Measurements from ENCODE around the gene PRDM5. TPM values are rescaled to one million over a fixed set of nuclear protein-coding genes. Genes with fewer than 3 reads are reported as not detected.

The PRDM5 gene
- total and polyA plus RNA-seq, 2 of the 13 experiments (the other 11 are each of a cell fraction or from before 2014, with no cell fraction given), result not detected

- H3K4me1 ChIP-seq (ENCODE audit: insufficient read depth, low read length), result no peaks in the 10 kb centered on the region
- H3K79me2 ChIP-seq (ENCODE audit: insufficient read depth, low read length), result no peaks in the 10 kb centered on the region
- intact Hi-C loops (cut with micrococcal nuclease; ENCODE audit: unreplicated experiment) (no loop called here), in situ Hi-C loops (cut with HindIII; ENCODE audit: extremely low pct_ligation_motif_present, low pct_unique_long_range_greater_than_20kb) (no loop called here)
- no peaks in the 10 kb centered on the region for H3K9me3 ChIP-seq (ENCODE audit: low read length)
- H3K9ac ChIP-seq (ENCODE audit: insufficient read depth, low read depth, low read length), result no peak overlapping the region
- FAIRE-seq (no peak), DNase-seq (ENCODE audit: low spot score) (no peak), ATAC-seq (no peak)
- H3K27ac ChIP-seq (ENCODE audit: extremely low read length, insufficient read depth, low read length), result no peak overlapping the region
- CTCF ChIA-PET (ENCODE audit: low intra/inter-chr PET ratio, low total read pairs), result no interaction called here
- no peaks in the 10 kb centered on the region for H3K27me3 ChIP-seq (ENCODE audit: control insufficient read depth in 1 of 2, insufficient read depth in 2 of 2, low read length in 2 of 2)
- no peak overlapping the region for H3K4me2 ChIP-seq (ENCODE audit: low read depth, low read length)
- WGBS (ENCODE audit: low lambda C conversion rate), result 12% methylated on average over 3 of the region's 3 CpGs
- no TSS peak for BruUV-seq (replicated peaks)
- H4K20me1 ChIP-seq (ENCODE audit: insufficient read depth, low read length), result no peaks in the 10 kb centered on the region
- POLR2A ChIA-PET, result no interaction called here
- H3K36me3 ChIP-seq (replicated peaks in 1 of 2; ENCODE audit: control insufficient read depth in 1 of 2, insufficient read depth in 2 of 2, low read length in 2 of 2), result no peaks in the 10 kb centered on the region
- H3K4me3 ChIP-seq (replicated peaks in 1 of 3; ENCODE audit: insufficient read depth in 1 of 3, low read depth in 2 of 3, low read length in 3 of 3), result no peak overlapping the region
- no peak overlapping the region for H2AFZ ChIP-seq (ENCODE audit: low read length)
- no peak for TF ChIP-seq ZNF383 (CRISPR knock-in tag; IDR thresholded peaks at IDR 0.05; ENCODE audit: borderline replicate concordance)
- TF ChIP-seq GABPB1 (CRISPR knock-in tag; IDR thresholded peaks at IDR 0.05), result no peak
- no peak for TF ChIP-seq PHF20 (CRISPR knock-in tag; IDR thresholded peaks at IDR 0.05)
- TF ChIP-seq ZNF550 (CRISPR knock-in tag; IDR thresholded peaks at IDR 0.05; ENCODE audit: borderline replicate concordance), result no peak
- no peak for TF ChIP-seq ZMYM2 (CRISPR knock-in tag; IDR thresholded peaks at IDR 0.05)
- TF ChIP-seq ZBTB10 (CRISPR knock-in tag; IDR thresholded peaks at IDR 0.05; ENCODE audit: borderline replicate concordance), result no peak
- TF ChIP-seq FLYWCH1 (CRISPR knock-in tag; IDR thresholded peaks at IDR 0.05), result no peak
- TF ChIP-seq ZNF333 (CRISPR knock-in tag; IDR thresholded peaks at IDR 0.05; ENCODE audit: borderline replicate concordance), result no peak
- no peak for TF ChIP-seq TAF15 (IDR thresholded peaks at IDR 0.05; ENCODE audit: low read depth, low read length, poor library complexity, severe bottlenecking)
- no peak for TF ChIP-seq ZNF724P (CRISPR knock-in tag; IDR thresholded peaks at IDR 0.05; ENCODE audit: borderline replicate concordance)
- no peak for TF ChIP-seq ZNF704 (CRISPR knock-in tag; IDR thresholded peaks at IDR 0.05; ENCODE audit: borderline replicate concordance)
- no peak for TF ChIP-seq NRL (CRISPR knock-in tag; IDR thresholded peaks at IDR 0.05; ENCODE audit: borderline replicate concordance)
- no peak for TF ChIP-seq NFIC (IDR thresholded peaks at IDR 0.05; ENCODE audit: low read length)
- TF ChIP-seq, protein P1, sequence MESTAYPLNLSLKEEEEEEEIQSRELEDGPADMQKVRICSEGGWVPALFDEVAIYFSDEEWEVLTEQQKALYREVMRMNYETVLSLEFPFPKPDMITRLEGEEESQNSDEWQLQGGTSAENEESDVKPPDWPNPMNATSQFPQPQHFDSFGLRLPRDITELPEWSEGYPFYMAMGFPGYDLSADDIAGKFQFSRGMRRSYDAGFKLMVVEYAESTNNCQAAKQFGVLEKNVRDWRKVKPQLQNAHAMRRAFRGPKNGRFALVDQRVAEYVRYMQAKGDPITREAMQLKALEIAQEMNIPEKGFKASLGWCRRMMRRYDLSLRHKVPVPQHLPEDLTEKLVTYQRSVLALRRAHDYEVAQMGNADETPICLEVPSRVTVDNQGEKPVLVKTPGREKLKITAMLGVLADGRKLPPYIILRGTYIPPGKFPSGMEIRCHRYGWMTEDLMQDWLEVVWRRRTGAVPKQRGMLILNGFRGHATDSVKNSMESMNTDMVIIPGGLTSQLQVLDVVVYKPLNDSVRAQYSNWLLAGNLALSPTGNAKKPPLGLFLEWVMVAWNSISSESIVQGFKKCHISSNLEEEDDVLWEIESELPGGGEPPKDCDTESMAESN (CRISPR knock-in tag; conservative IDR thresholded peaks at IDR 0.05), result no peak
- TF ChIP-seq ZNF44 (CRISPR knock-in tag; IDR thresholded peaks at IDR 0.05), result no peak
- no peak for TF ChIP-seq PLSCR1 (CRISPR knock-in tag; IDR thresholded peaks at IDR 0.05; ENCODE audit: borderline replicate concordance)
- TF ChIP-seq, protein P2, sequence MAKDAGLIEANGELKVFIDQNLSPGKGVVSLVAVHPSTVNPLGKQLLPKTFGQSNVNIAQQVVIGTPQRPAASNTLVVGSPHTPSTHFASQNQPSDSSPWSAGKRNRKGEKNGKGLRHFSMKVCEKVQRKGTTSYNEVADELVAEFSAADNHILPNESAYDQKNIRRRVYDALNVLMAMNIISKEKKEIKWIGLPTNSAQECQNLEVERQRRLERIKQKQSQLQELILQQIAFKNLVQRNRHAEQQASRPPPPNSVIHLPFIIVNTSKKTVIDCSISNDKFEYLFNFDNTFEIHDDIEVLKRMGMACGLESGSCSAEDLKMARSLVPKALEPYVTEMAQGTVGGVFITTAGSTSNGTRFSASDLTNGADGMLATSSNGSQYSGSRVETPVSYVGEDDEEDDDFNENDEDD (CRISPR knock-in tag; IDR thresholded peaks at IDR 0.05; ENCODE audit: borderline replicate concordance), result no peak
- TF ChIP-seq MBD4 (IDR thresholded peaks at IDR 0.05; ENCODE audit: borderline replicate concordance, low read length), result no peak
Observed at GRCh38 chr4:120709991-120710390, 212.5 kb downstream of the PRDM5 start.
